SK-N-MC (cell line): Measurements from ENCODE around the gene SLC4A9.

ENCODE experiments used
- DNase-seq: peaks from one replicate; pipeline ENCODE4 v3.0.0-alpha.2; 2011; ENCODE audit warnings: low read depth, low spot score
- H3K27ac ChIP-seq: fragments of 200-600 bp; sonication (generic); 2 replicates; pipeline ENCODE4 v1.5.1; 2016; ENCODE audit warnings: mixed run types
- H3K36me3 ChIP-seq: fragments of 200-600 bp; sonication (generic); 2 replicates; pipeline ENCODE4 v1.6.1; 2017; ENCODE audit warnings: antibody characterized with exemption, low read length, mixed read lengths; ENCODE audit not compliant: insufficient read depth
- H3K4me3 ChIP-seq: fragments of 200-600 bp; sonication (generic); 2 replicates; pipeline ENCODE4 v1.5.1; 2016
- H3K9ac ChIP-seq: fragments of 200-600 bp; sonication (generic); 2 replicates; pipeline ENCODE4 v1.8.0; 2017; ENCODE audit warnings: mixed run types, mixed read lengths; ENCODE audit not compliant: insufficient read length
- H3K9me3 ChIP-seq: fragments of 200-600 bp; sonication (generic); 2 replicates; pipeline ENCODE4 v1.6.1; 2017; ENCODE audit warnings: low read depth, mild to moderate bottlenecking, antibody characterized with exemption, low read length, moderate library complexity, mixed read lengths
- EZH2 ChIP-seq: fragments of 200-600 bp; sonication (generic); IDR thresholded peaks from one replicate; pipeline ENCODE4 v1.6.1; 2017; ENCODE audit warnings: antibody characterized with exemption
- FOXP2 ChIP-seq: optimal IDR thresholded peaks from 2 replicates; pipeline ENCODE3; 2011; ENCODE audit warnings: mild to moderate bottlenecking, moderate library complexity; ENCODE audit not compliant: insufficient read depth; ENCODE audit errors: extremely low read length, control extremely low read depth
- POLR2AphosphoS5 ChIP-seq: IDR thresholded peaks from 2 replicates; pipeline ENCODE4 v1.6.1; 2012; ENCODE audit warnings: mild to moderate bottlenecking, low read depth, low read length, borderline replicate concordance

SLC4A9 gene

DNA sequence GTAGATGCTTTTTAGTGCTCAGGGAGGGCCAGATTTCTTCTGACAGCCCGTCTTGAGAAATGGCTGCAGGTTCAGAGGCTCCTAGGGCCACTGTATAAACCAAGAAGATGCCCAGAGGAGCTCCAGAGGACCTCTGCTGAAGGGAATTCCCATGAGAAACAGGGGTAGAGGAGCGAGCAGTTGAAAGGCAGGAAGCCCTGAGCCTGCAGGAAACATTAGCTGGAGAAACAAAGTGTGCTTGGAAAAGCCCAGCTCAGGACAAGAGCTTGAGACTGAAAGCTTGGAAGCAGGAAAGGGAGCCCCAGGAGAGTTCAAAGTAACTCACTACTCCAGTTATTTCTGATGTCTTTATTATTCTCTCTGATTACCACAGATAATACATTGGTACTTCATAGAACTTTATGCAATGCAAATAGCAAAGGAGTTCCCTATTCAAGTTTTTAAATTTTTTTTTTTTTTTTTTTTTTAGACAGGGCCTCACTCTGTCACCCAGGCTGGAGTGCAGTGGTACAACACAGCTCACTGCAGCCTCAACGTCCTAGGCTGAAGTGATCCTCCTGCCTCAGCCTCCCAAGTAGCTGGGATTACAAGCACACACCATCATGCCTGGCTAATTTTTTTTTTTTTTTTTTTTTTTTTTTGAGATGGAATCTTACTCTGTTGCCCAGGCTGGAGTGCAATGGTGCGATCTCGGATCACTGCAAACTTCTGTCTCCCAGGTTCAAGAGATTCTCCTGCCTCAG lies 30.1 kb upstream of the SLC4A9 start:
- DNase-seq, result no peak

GRCh38 chr5:140331638-140332037 lies 28.4 kb upstream of the SLC4A9 start:
- TF ChIP-seq POLR2AphosphoS5 (no peak), EZH2 (no peak), FOXP2 (no peak)
- Histone ChIP-seq H3K27ac (no peak overlapping the region), H3K9ac (no peak overlapping the region), H3K4me3 (no peak overlapping the region), H3K9me3 (no peaks in the 10 kb centered on the region), H3K36me3 (no peaks in the 10 kb centered on the region)
- no peak for DNase-seq

More for the DNA sequence above, 30.1 kb upstream of the SLC4A9 start:
- Histone ChIP-seq H3K36me3 (no peaks in the 10 kb centered on the region), H3K9me3 (no peaks in the 10 kb centered on the region), H3K9ac (no peak overlapping the region), H3K4me3 (no peak overlapping the region), H3K27ac (peak overlapping the region; percentile 48; the same call in 1 of the 2 replicates)
- TF ChIP-seq EZH2, result no peak
- TF ChIP-seq FOXP2, result no peak
- TF ChIP-seq POLR2AphosphoS5, result no peak

GRCh38 chr5:140336388-140336787 lies 23.6 kb upstream of the SLC4A9 start:
- H3K9ac ChIP-seq, result no peak overlapping the region
- no peak overlapping the region for H3K4me3 ChIP-seq
- no peak for DNase-seq
- H3K36me3 ChIP-seq, result no peaks in the 10 kb centered on the region
- no peaks in the 10 kb centered on the region for H3K9me3 ChIP-seq
- H3K27ac ChIP-seq, result no peak overlapping the region
- TF ChIP-seq FOXP2, result no peak
- TF ChIP-seq EZH2, result no peak
- no peak for TF ChIP-seq POLR2AphosphoS5

- Histone ChIP-seq H3K27ac (no peak overlapping the region), H3K36me3 (no peaks in the 10 kb centered on the region)
- no peak for TF ChIP-seq FOXP2
- no peak for TF ChIP-seq EZH2
- TF ChIP-seq POLR2AphosphoS5, result no peak
These were observed 22.1 kb upstream of the SLC4A9 start for GRCh38 chr5:140337880-140338279.

DNA sequence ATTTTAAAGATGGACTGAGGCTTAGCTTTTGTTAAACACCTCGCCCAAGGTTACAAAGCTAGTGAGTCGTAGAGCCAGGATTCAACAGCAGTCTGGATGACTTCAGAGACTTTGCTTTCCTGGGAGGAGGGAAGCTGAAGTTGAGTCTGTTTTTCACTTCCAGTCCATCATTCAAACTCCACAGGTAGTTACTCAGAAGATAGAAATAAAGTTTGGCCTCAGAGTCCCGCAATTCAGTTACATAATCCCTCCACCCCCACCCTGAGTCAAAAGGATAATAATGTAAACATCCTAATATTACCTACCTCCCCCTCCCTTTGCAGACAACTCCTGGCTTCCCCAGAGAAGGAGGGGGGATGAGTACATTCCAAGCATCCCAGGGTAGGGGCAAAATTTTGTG lies 21.7 kb upstream of the SLC4A9 start:
- no peak for TF ChIP-seq FOXP2
- TF ChIP-seq EZH2, result no peak
- no peak for TF ChIP-seq POLR2AphosphoS5
- no peaks in the 10 kb centered on the region for H3K36me3 ChIP-seq
- no peak overlapping the region for H3K9ac ChIP-seq
- no peak overlapping the region for H3K4me3 ChIP-seq
- no peaks in the 10 kb centered on the region for H3K9me3 ChIP-seq
- no peak overlapping the region for H3K27ac ChIP-seq
- no peak for DNase-seq

More at GRCh38 chr5:140337880-140338279, 22.1 kb upstream of the SLC4A9 start:
- Histone ChIP-seq H3K4me3 (no peak overlapping the region), H3K9ac (no peak overlapping the region), H3K9me3 (no peaks in the 10 kb centered on the region)
- no peak for DNase-seq

DNA sequence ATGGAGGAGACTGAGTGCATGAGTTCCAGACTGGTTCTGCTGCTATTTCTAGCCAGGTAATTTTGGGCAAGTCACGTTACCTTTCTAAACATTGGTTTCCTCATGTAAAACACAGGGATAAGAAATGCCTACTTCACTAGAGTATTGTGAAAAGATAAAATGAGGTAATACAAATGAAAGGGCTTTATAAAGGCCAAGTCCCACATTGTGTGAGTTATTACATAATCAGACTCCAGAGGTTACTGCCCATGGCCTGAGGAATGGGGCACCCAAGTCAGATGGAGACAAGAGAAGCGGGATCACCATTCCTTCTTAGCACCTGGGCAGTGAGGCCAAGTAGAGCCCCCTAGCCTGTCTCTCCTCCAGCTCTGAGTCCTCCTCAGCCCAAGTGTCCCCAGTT lies 21.1 kb upstream of the SLC4A9 start:
- Histone ChIP-seq H3K4me3 (no peak overlapping the region), H3K9ac (no peak overlapping the region), H3K9me3 (no peaks in the 10 kb centered on the region), H3K36me3 (no peaks in the 10 kb centered on the region), H3K27ac (no peak overlapping the region)
- DNase-seq, result no peak
- TF ChIP-seq POLR2AphosphoS5 (no peak), FOXP2 (no peak)

- TF ChIP-seq POLR2AphosphoS5 (no peak), FOXP2 (no peak), EZH2 (no peak)
- DNase-seq, result no peak
- Histone ChIP-seq H3K36me3 (no peaks in the 10 kb centered on the region), H3K4me3 (no peak overlapping the region), H3K9me3 (no peaks in the 10 kb centered on the region), H3K9ac (no peak overlapping the region), H3K27ac (no peak overlapping the region)
These were observed 20.4 kb upstream of the SLC4A9 start for GRCh38 chr5:140339636-140340035.

DNA sequence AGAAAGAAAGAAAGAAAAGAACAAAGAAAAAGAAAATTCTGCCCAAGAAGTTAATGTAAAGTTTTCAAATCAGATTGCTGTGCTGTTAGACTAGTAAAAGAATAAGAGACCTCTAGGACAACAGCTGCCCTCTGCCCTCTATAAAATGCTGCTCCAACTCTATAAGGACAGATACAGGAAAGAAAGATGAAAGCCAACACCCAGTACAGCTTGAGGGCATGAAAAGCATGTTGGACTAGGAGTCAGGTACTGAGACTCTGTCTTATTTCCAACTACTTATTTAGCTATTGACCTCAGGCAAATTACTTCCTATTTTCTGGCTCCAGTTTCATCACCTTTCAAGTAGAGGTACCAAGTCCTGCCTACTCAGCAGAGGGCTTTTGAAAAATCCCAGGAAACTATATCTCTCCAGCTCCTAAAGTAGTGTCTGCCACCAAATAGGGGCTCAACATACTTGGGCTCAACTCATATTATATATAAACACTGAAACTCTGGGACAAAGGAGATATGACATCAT lies 19.3 kb upstream of the SLC4A9 start:
- no peak for DNase-seq
- TF ChIP-seq EZH2 (no peak), FOXP2 (no peak), POLR2AphosphoS5 (no peak)
- Histone ChIP-seq H3K27ac (no peak overlapping the region), H3K9me3 (no peaks in the 10 kb centered on the region), H3K36me3 (no peaks in the 10 kb centered on the region), H3K9ac (no peak overlapping the region), H3K4me3 (no peak overlapping the region)
